Large intestine (tissue), 3 donors: ENCODE results near the gene FSD2. TPM values are rescaled to one million over a fixed set of nuclear protein-coding genes. Genes with fewer than 3 reads are reported as not detected.
A peak's percentile ranks its signal among the peaks of the same experiment; 100 is the strongest.
"Not testable (repeated sequence)": the region's sequence is repeated elsewhere in the genome, so short reads cannot be mapped to it uniquely, and the experiment has no call there.

Experiments used
- DNase-seq, 2 donors: peaks; one replicate each; pipeline versions ENCODE4 v3.0.0 to v3.0.0-alpha.2; 2013
- H3K27ac ChIP-seq: one replicate; pipeline ENCODE4 v1.5.1; 2013; ENCODE audit warnings: low read length
- H3K27me3 ChIP-seq: 2 replicates; pipeline ENCODE4 v1.6.1; 2013; ENCODE audit warnings: low read length; ENCODE audit not compliant: control insufficient read depth, insufficient read depth
- H3K36me3 ChIP-seq: 2 replicates; pipeline ENCODE4 v1.6.1; 2013; ENCODE audit warnings: low read length; ENCODE audit not compliant: control insufficient read depth, insufficient read depth
- H3K4me1 ChIP-seq: one replicate; pipeline ENCODE4 v1.6.1; 2013; ENCODE audit warnings: low read length; ENCODE audit not compliant: control insufficient read depth, insufficient read depth
- H3K4me3 ChIP-seq: one replicate; pipeline ENCODE4 v1.5.1; 2013; ENCODE audit warnings: low read length
- H3K9me3 ChIP-seq: one replicate; pipeline ENCODE4 v1.6.1; 2013; ENCODE audit warnings: mild to moderate bottlenecking, low read depth, low read length, moderate library complexity; ENCODE audit not compliant: control insufficient read depth
- WGBS: methylation state at CpG from one replicate; pipeline ENCODE4 v1.1.5; 2013; ENCODE audit warnings: low lambda C conversion rate; ENCODE audit not compliant: insufficient coverage; 5-methylcytosine and 5-hydroxymethylcytosine counted together
- polyA plus RNA-seq: library from polyadenylated mRNA; unstranded; fragments of 120-200 nt; gene quantifications from one replicate; pipeline ENCODE4 v1.2.1, GENCODE V29; 2013

The FSD2 gene
- polyA plus RNA-seq, 1 donor = 0.07 TPM

DNA sequence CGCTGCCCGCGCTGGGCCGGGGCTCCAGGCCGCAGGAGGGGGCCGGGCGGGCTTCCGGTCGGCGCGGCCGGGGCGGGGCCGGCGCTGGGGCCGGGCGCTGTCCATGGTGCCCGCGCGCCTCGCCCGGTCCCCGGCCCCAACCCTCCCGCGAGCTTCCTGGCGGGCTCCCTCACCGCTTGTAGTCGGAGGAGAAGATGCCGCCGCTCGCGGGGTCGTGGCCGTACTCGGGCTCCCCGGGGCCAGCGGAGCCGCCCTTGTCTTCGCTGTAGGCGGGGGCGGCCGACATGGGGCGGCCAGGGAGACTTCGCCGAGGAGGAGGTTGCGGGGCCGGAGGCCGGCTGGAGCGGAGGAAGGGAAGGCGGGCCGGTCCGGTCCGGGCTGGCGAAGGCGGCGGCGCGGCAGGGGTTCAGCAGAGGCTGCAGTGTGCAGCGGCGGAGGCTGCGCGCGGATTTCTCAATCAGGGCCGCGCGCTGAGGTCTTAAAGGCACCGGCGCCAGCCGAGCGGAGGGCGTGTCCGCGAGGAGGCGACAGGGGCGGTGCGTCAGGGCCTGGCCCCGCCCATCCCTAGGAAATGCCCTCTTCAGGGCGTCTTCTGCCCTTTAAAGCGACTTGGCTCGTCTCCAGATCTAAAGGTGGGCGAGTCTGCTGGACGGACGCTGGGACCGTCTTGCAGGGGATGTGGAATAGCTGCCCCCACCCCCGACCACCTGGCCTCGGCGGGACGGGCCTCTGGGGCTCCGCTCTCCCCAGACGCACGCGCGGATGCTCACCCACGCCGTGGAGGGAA lies 96.3 kb downstream of the FSD2 start, which contains the start of gene AP3B2:
Gene AP3B2 (minus strand): TSS at position 455 of the 787 bp plus-strand sequence. CDS start 169 bp downstream, at position 286.
- WGBS = no CpG with 5 or more reads among the region's 95 CpGs
- Histone ChIP-seq H3K4me1 (peaks cover 6% of the 10 kb centered on the region), H3K4me3 (peak within 1 kb of the TSS; percentile 43), H3K36me3 (no peaks in the 10 kb centered on the region), H3K9me3 (peaks cover 3% of the 10 kb centered on the region), H3K27me3 (peaks cover 15% of the 10 kb centered on the region), H3K27ac (no peak within 1 kb of the TSS)
- peak; percentile 76 to 82 for DNase-seq

DNA sequence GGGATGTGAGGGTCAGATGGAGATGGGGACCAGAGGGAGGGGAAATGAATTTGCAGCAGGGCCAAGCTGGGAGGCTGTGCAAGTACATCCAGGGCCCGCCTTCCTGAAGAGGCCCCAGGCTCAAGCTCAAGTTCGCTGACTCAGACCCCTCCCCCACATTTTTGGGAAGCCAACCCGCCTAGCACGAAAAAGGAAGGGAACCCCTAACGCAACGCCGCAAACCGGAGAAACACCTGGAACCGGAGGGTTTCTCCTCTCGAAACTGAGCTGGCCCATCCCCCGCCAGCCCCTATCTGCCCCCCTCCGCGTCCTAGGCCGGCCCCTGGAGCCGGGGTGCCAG lies 96.8 kb downstream of the FSD2 start:
- Histone ChIP-seq H3K27me3 (peaks cover 15% of the 10 kb centered on the region), H3K4me3 (peak overlapping the region; percentile 27)
- DNase-seq = no peak

DNA sequence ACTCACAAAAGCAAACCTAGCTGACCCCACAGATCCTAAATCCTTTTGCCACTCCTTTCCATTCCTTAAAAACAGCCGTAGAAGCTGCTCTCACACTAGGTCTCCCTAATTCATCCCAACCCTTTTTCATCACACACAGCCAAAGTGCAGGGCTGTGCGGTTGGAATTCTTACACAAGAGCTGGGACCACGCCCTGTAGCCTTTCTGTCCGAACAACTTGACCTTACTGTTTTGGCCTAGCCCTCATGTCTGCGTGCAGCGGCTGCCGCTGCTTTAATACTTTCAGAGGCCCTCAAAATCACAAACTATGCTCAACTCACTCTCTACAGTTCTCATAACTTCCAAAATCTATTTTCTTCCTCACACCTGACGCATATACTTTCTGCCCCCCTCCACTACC lies 100.0 kb downstream of the FSD2 start:
- not testable (repeated sequence) for H3K36me3 ChIP-seq, H3K27ac ChIP-seq, H3K4me1 ChIP-seq, DNase-seq, H3K9me3 ChIP-seq, H3K4me3 ChIP-seq
- WGBS = 100% methylated on average over 2 of the region's 8 CpGs
- peaks cover 13% of the 10 kb centered on the region for H3K27me3 ChIP-seq

More for the DNA sequence above, 96.8 kb downstream of the FSD2 start:
- no peaks in the 10 kb centered on the region for H3K36me3 ChIP-seq
- peaks cover 6% of the 10 kb centered on the region for H3K4me1 ChIP-seq
- WGBS = no CpG with 5 or more reads among the region's 15 CpGs
- peaks cover 3% of the 10 kb centered on the region for H3K9me3 ChIP-seq
- H3K27ac ChIP-seq = no peak overlapping the region

Other genes with a start within 250 kb of the FSD2 start
- 1.5 TPM for gene CPEB1, start 158.7 kb downstream of the FSD2 start, polyA plus RNA-seq
- gene AP3B2, start 96.2 kb downstream of the FSD2 start, polyA plus RNA-seq = 10.2 TPM
- gene WHAMM, start 3.6 kb upstream of the FSD2 start, polyA plus RNA-seq = 12.8 TPM
- 7.1 TPM for gene HOMER2, start 146.7 kb upstream of the FSD2 start, polyA plus RNA-seq
- gene RAMAC, start 180.1 kb upstream of the FSD2 start, polyA plus RNA-seq = 30.1 TPM
- gene C15orf40, start 205.6 kb upstream of the FSD2 start, polyA plus RNA-seq = 29.1 TPM